Body of pancreas (tissue), 4 donors: ENCODE results near the gene ZNF771.

ENCODE experiments used
- CTCF ChIP-seq, 7 experiments: fragments of 450-650 bp in 4 of 7; fragments of 200-600 bp in 3 of 7; sonication (generic) in 3 of 7; IDR thresholded peaks; one replicate each; pipeline ENCODE4 v1.5.1; 2016 to 2019; ENCODE audit warnings: antibody characterized with exemption in 7 of 7
- POLR2A ChIP-seq, 3 donors: fragments of 450-650 bp; IDR thresholded peaks; one replicate each; pipeline ENCODE4 v1.6.1; 2016; ENCODE audit warnings: antibody characterized with exemption in 3 of 3, mild to moderate bottlenecking in 2 of 3

- TF ChIP-seq POLR2A (IDR thresholded peaks at IDR 0.05) = no peak
- TF ChIP-seq CTCF (IDR thresholded peaks at IDR 0.05) = no peak
These were observed 23.9 kb upstream of the ZNF771 start for GRCh38 chr16:30383521-30383920.
